ENCODE measurements around the gene FGFBP1.

DNA sequence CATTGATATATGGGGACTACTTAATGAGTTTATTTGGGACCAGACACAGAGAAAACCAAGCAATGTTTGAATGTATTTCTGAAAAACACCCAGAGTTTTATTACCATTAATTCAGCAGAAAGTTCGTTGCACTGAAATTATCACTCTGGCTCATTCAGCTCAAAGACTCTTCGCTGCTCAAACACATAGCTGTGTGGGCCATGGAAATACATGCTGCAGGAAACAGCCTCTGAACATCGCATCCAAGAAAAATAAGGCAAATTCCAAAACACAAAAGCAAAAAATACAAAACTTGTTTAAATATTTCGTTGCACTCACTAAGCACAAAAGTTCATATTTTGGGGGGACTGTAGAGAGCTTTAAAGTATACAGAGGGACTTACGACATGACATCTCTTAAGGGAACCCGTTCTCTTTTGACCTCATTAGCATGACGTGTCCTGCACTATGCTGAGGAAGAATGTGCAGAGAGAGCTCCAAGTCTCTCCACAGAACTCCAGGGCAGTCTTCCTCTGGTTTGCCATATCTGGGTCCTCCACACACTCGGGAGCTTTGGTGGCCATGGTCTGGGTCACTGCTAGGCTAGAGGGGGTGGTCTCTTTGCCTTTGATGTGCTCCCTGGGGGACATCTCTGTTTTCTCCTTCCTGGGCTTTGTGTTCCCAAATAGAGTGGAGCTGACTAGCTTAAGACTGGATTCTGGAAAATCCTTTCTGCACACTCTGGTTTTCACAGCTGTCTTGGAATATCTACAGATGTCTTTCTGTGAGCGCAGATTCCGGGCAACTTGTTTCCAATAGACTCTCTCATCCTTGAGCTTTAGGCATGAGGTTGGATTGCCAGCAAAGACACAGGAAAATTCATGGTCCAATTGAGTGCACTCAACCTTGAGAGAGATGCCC lies 2.8 kb downstream of the FGFBP1 start:
- TF ChIP-seq, protein P1, sequence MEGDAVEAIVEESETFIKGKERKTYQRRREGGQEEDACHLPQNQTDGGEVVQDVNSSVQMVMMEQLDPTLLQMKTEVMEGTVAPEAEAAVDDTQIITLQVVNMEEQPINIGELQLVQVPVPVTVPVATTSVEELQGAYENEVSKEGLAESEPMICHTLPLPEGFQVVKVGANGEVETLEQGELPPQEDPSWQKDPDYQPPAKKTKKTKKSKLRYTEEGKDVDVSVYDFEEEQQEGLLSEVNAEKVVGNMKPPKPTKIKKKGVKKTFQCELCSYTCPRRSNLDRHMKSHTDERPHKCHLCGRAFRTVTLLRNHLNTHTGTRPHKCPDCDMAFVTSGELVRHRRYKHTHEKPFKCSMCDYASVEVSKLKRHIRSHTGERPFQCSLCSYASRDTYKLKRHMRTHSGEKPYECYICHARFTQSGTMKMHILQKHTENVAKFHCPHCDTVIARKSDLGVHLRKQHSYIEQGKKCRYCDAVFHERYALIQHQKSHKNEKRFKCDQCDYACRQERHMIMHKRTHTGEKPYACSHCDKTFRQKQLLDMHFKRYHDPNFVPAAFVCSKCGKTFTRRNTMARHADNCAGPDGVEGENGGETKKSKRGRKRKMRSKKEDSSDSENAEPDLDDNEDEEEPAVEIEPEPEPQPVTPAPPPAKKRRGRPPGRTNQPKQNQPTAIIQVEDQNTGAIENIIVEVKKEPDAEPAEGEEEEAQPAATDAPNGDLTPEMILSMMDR (IDR thresholded peaks at IDR 0.05) = no peak
- TF ChIP-seq EZH2 (IDR thresholded peaks at IDR 0.05; ENCODE audit: borderline replicate concordance, insufficient read depth, low read depth, low read length, poor library complexity, severe bottlenecking) = no peak
